ENCODE measurements around the gene ZC3H12D.

DNA sequence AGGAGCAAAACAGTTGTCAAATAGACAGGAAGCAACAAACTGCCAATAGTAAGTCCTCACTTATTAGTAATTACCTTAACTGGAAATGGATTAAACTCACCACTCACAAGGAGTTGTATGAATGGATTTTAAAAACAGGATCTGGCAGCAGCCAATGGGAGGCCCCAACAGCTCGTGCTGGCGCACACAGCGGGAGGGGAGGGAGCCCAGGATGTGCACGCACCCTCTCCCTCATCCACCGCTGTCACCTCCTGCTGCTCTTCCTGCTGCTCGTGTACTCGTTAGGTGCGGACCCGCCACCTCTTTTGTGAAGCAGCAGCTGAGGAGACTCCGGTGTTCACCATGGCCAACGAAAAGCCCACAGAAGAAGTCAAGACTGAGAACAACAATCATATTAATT lies 84.8 kb downstream of the ZC3H12D start, which contains the start of gene SUMO4:
- TF ChIP-seq, protein P1, sequence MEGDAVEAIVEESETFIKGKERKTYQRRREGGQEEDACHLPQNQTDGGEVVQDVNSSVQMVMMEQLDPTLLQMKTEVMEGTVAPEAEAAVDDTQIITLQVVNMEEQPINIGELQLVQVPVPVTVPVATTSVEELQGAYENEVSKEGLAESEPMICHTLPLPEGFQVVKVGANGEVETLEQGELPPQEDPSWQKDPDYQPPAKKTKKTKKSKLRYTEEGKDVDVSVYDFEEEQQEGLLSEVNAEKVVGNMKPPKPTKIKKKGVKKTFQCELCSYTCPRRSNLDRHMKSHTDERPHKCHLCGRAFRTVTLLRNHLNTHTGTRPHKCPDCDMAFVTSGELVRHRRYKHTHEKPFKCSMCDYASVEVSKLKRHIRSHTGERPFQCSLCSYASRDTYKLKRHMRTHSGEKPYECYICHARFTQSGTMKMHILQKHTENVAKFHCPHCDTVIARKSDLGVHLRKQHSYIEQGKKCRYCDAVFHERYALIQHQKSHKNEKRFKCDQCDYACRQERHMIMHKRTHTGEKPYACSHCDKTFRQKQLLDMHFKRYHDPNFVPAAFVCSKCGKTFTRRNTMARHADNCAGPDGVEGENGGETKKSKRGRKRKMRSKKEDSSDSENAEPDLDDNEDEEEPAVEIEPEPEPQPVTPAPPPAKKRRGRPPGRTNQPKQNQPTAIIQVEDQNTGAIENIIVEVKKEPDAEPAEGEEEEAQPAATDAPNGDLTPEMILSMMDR (conservative IDR thresholded peaks at IDR 0.05; ENCODE audit: low read length) = no peak
- TF ChIP-seq EZH2phosphoT487 (IDR thresholded peaks at IDR 0.05; ENCODE audit: borderline replicate concordance) = no peak
